Adrenal gland (tissue), 5 donors: ENCODE results near the gene NOS2.

Experiments used
- CTCF ChIP-seq, 6 experiments: fragments of 450-650 bp in 4 of 6; fragments of 200-600 bp in 2 of 6; sonication (generic) in 1 of 6; IDR thresholded peaks; 1 replicate in 5 of 6; 2 replicates in 1 of 6; pipeline versions ENCODE4 v1.5.1 to v1.8.0; 2016 to 2021; ENCODE audit warnings: antibody characterized with exemption in 6 of 6, mild to moderate bottlenecking in 2 of 6, moderate library complexity in 1 of 6
- POLR2A ChIP-seq, 2 donors: fragments of 450-650 bp; IDR thresholded peaks; one replicate each; pipeline ENCODE4 v1.6.1; 2017; ENCODE audit warnings: antibody characterized with exemption in 2 of 2, mild to moderate bottlenecking in 2 of 2, moderate library complexity in 1 of 2
- donor health status: DM: no; HTN: no; CAD: no.

- TF ChIP-seq CTCF (IDR thresholded peaks at IDR 0.05) (peak in 1 of 6 experiments; percentile 38), POLR2A (IDR thresholded peaks at IDR 0.05) (no peak)
These were observed 52.6 kb downstream of the NOS2 start for GRCh38 chr17:27747462-27748359.
